Trophoblast cell (in vitro differentiated cells and primary cell): Measurements from ENCODE around the gene TMEM185B.
A peak's percentile ranks its signal among the peaks of the same experiment; 100 is the strongest.

ENCODE experiments used
- DNase-seq, 2 donors: peaks; one replicate each; pipeline ENCODE4 v3.0.0-alpha.2; 2016
- H2AFZ ChIP-seq: 2 replicates; pipeline ENCODE4 v1.6.1; 2013; ENCODE audit warnings: low read length, moderate library complexity, mild to moderate bottlenecking; ENCODE audit not compliant: insufficient read depth, poor library complexity
- H2AK5ac ChIP-seq: 2 replicates; pipeline ENCODE4 v1.6.1; 2013; ENCODE audit warnings: mild to moderate bottlenecking, low read length
- H2BK120ac ChIP-seq: 2 replicates; pipeline ENCODE4 v1.6.1; 2013; ENCODE audit warnings: low read length, mild to moderate bottlenecking, moderate library complexity; ENCODE audit not compliant: insufficient read depth, poor library complexity
- H2BK12ac ChIP-seq: 2 replicates; pipeline ENCODE4 v1.6.1; 2013; ENCODE audit warnings: mild to moderate bottlenecking, low read length, moderate library complexity
- H2BK5ac ChIP-seq: 2 replicates; pipeline ENCODE4 v1.6.1; 2013; ENCODE audit warnings: low read length, low read depth, moderate library complexity, mild to moderate bottlenecking; ENCODE audit not compliant: poor library complexity
- H3K14ac ChIP-seq: 2 replicates; pipeline ENCODE4 v1.6.1; 2013; ENCODE audit warnings: mild to moderate bottlenecking, low read length
- H3K18ac ChIP-seq: 2 replicates; pipeline ENCODE4 v1.6.1; 2013; ENCODE audit warnings: mild to moderate bottlenecking, low read length
- H3K23ac ChIP-seq: 2 replicates; pipeline ENCODE4 v1.6.1; 2013; ENCODE audit warnings: low read length
- H3K27ac ChIP-seq: 2 replicates; pipeline ENCODE4 v1.5.1; 2013; ENCODE audit warnings: low read depth, mild to moderate bottlenecking, inconsistent platforms, low read length, moderate library complexity
- H3K27me3 ChIP-seq: 2 replicates; pipeline ENCODE4 v1.6.1; 2013; ENCODE audit warnings: inconsistent platforms, mild to moderate bottlenecking, low read length, moderate library complexity; ENCODE audit not compliant: insufficient read depth
- H3K36me3 ChIP-seq, 2 experiments: 1 replicate in 1 of 2; 2 replicates in 1 of 2; pipeline ENCODE4 v1.6.1; 2013; ENCODE audit warnings: low read length in 2 of 2, mild to moderate bottlenecking in 2 of 2, moderate library complexity in 1 of 2; ENCODE audit not compliant: insufficient read depth in 2 of 2, control insufficient read depth in 1 of 2
- H3K4ac ChIP-seq: 2 replicates; pipeline ENCODE4 v1.6.1; 2013; ENCODE audit warnings: low read depth, mild to moderate bottlenecking, low read length, moderate library complexity
- H3K4me1 ChIP-seq, 2 experiments: 1 replicate in 1 of 2; 2 replicates in 1 of 2; pipeline ENCODE4 v1.6.1; 2013; ENCODE audit warnings: low read length in 2 of 2, mild to moderate bottlenecking in 2 of 2, moderate library complexity in 1 of 2; ENCODE audit not compliant: insufficient read depth in 2 of 2, control insufficient read depth in 1 of 2
- H3K4me2 ChIP-seq: 2 replicates; pipeline ENCODE4 v1.6.1; 2013; ENCODE audit warnings: inconsistent platforms, mild to moderate bottlenecking, low read length, moderate library complexity
- H3K4me3 ChIP-seq: 2 replicates; pipeline ENCODE4 v1.5.1; 2013; ENCODE audit warnings: mild to moderate bottlenecking, low read depth, low read length, inconsistent platforms
- H3K79me1 ChIP-seq: one replicate; pipeline ENCODE4 v1.6.1; 2013; ENCODE audit warnings: low read length
- H3K79me2 ChIP-seq: 2 replicates; pipeline ENCODE4 v1.6.1; 2013; ENCODE audit warnings: low read length, mild to moderate bottlenecking; ENCODE audit not compliant: control insufficient read depth, insufficient read depth, poor library complexity
- H3K9ac ChIP-seq: 2 replicates; pipeline ENCODE4 v1.6.1; 2013; ENCODE audit warnings: mild to moderate bottlenecking, low read length
- H3K9me3 ChIP-seq: 2 replicates; pipeline ENCODE4 v1.6.1; 2013; ENCODE audit warnings: low read depth, mild to moderate bottlenecking, control low read depth, inconsistent platforms, low read length; ENCODE audit not compliant: insufficient read depth
- H4K12ac ChIP-seq: 2 replicates; pipeline ENCODE4 v1.6.1; 2013; ENCODE audit warnings: low read depth, mild to moderate bottlenecking, low read length, moderate library complexity
- H4K8ac ChIP-seq: 2 replicates; pipeline ENCODE4 v1.6.1; 2013; ENCODE audit warnings: low read depth, mild to moderate bottlenecking, low read length, moderate library complexity
- H4K91ac ChIP-seq: one replicate; pipeline ENCODE4 v1.6.1; 2013; ENCODE audit warnings: low read depth, mild to moderate bottlenecking, low read length, moderate library complexity
- WGBS: extraction: QIAGEN DNeasy Blood & Tissue Kit; methylation state at CpG from one replicate; pipeline ENCODE4 v1.1.7; 2013; ENCODE audit warnings: missing lambda C conversion rate; ENCODE audit not compliant: insufficient read length, insufficient coverage; ENCODE audit errors: extremely low coverage; 5-methylcytosine and 5-hydroxymethylcytosine counted together

TMEM185B gene

DNA sequence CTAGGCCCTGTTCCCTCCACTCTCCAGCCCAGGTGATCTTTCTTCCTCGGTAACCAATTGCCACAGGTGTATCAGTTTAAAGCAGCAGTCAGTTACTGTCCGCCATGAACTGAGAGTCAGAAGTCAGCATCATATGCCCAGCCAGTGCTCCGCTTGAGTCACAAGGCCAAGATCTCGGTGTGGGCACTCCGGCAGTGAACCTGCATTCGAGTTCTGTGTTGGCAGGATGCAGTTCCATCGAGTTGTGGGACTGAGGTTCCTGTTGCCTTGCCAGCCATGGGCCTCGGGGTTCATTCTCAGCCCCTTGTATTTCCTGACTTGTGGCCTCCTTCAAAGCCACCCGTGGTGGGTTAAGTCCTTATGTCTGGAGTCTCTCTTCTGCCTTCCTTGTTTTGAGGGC lies 3.1 kb upstream of the TMEM185B start:
- no peak overlapping the region for H4K8ac ChIP-seq
- H2BK5ac ChIP-seq, result no peak overlapping the region
- no peak overlapping the region for H3K23ac ChIP-seq
- no peak overlapping the region for H2BK120ac ChIP-seq
- H3K79me1 ChIP-seq, result peaks cover 8% of the 10 kb centered on the region
- no peak overlapping the region for H3K18ac ChIP-seq
- H2AFZ ChIP-seq, result no peak overlapping the region
- H2AK5ac ChIP-seq, result no peak overlapping the region
- no peak overlapping the region for H3K4me3 ChIP-seq
- H2BK12ac ChIP-seq, result no peak overlapping the region
- H4K12ac ChIP-seq, result no peak overlapping the region
- DNase-seq, result no peak
- no peaks in the 10 kb centered on the region for H3K36me3 ChIP-seq
- H3K4ac ChIP-seq, result no peak overlapping the region
- H4K91ac ChIP-seq, result no peak overlapping the region
- peaks cover 11% of the 10 kb centered on the region for H3K9me3 ChIP-seq
- peaks cover 12 to 14% of the 10 kb centered on the region in 2 experiments for H3K4me1 ChIP-seq
- no peak overlapping the region for H3K27ac ChIP-seq
- no peak overlapping the region for H3K14ac ChIP-seq
- no CpG with 5 or more reads among the region's 9 CpGs for WGBS
- H3K27me3 ChIP-seq, result peaks cover 2% of the 10 kb centered on the region
- H3K79me2 ChIP-seq, result peaks cover 4% of the 10 kb centered on the region
- H3K4me2 ChIP-seq, result no peak overlapping the region
- H3K9ac ChIP-seq, result no peak overlapping the region

DNA sequence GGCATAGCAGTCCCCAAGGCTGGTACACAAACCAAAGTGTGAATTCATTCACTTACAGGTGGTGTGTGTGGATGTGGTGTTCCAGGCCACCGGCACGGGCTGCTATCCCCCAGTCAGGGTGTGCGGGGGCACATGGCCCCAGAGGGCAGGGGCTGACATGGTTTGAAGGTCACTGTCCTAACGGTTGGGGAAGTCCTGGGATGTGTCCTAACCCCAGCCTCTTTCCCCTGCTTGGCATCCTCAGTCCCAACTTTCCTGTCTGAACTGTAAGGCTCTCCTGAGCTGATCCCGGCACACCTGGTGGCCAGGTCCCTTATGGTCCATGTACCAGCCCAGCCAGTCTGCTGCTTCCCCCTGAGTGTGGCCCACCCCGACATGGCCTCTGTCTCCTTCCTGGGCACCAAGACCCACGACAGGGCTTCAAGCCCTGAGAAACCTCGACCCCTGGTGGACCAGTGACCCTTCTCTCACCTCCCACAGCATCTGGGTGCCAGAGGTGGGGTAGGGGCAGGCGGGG lies 2.4 kb upstream of the TMEM185B start:
- Histone ChIP-seq H3K23ac (no peak overlapping the region), H3K27me3 (peaks cover 2% of the 10 kb centered on the region), H4K12ac (no peak overlapping the region), H3K36me3 (no peaks in the 10 kb centered on the region), H4K91ac (no peak overlapping the region), H4K8ac (no peak overlapping the region), H3K4me3 (no peak overlapping the region), H3K79me1 (peaks cover 8% of the 10 kb centered on the region), H3K4me1 (peaks cover 11 to 12% of the 10 kb centered on the region in 2 experiments), H3K4me2 (no peak overlapping the region), H3K4ac (no peak overlapping the region), H2BK5ac (no peak overlapping the region), H3K9me3 (peaks cover 11% of the 10 kb centered on the region), H3K18ac (no peak overlapping the region), H3K14ac (no peak overlapping the region), H3K79me2 (peaks cover 4% of the 10 kb centered on the region), H2BK120ac (no peak overlapping the region), H3K27ac (no peak overlapping the region), H2AFZ (no peak overlapping the region), H3K9ac (no peak overlapping the region), H2AK5ac (no peak overlapping the region), H2BK12ac (no peak overlapping the region)
- WGBS, result no CpG with 5 or more reads among the region's 9 CpGs
- no peak for DNase-seq

GRCh38 chr2:120224735-120225548 lies 1.7 kb upstream of the TMEM185B start:
- no CpG with 5 or more reads among the region's 9 CpGs for WGBS
- H3K4me1 ChIP-seq, result peaks cover 11 to 12% of the 10 kb centered on the region in 2 experiments

DNA sequence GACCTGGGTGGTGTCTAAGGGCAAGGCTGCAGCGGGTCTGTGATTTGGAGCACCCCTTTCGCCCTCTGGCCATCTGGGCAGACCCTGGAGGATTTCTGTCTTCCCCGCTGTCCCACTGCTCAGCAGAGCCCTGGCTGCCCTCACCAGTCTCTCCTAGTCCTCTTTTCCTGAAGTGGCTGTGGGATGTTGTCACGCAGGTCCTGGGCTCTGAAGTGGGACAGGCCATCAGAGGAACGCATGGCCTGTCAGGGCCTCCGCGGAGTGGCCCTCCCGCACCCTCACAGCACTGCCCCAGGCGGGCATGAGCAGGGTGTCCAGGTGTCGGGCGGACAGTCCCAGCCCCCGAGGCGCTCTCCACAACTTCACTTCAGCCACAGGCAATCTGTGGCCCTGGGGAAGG lies 1.1 kb upstream of the TMEM185B start:
- H2BK120ac ChIP-seq, result no peak overlapping the region
- H4K8ac ChIP-seq, result no peak overlapping the region
- peaks cover 11% of the 10 kb centered on the region for H3K9me3 ChIP-seq
- H3K14ac ChIP-seq, result no peak overlapping the region
- H3K4me3 ChIP-seq, result no peak overlapping the region
- peaks cover 11 to 12% of the 10 kb centered on the region in 2 experiments for H3K4me1 ChIP-seq
- H4K12ac ChIP-seq, result no peak overlapping the region
- H3K27ac ChIP-seq, result no peak overlapping the region
- H2BK12ac ChIP-seq, result no peak overlapping the region
- peaks cover 8% of the 10 kb centered on the region for H3K79me1 ChIP-seq
- WGBS, result no CpG with 5 or more reads among the region's 13 CpGs
- no peak overlapping the region for H2BK5ac ChIP-seq
- no peak overlapping the region for H3K9ac ChIP-seq
- H3K23ac ChIP-seq, result no peak overlapping the region
- no peak overlapping the region for H4K91ac ChIP-seq
- H3K4me2 ChIP-seq, result no peak overlapping the region
- H3K18ac ChIP-seq, result no peak overlapping the region
- peaks cover 4% of the 10 kb centered on the region for H3K79me2 ChIP-seq
- no peak overlapping the region for H3K4ac ChIP-seq
- peak; percentile 98 to 99 for DNase-seq
- H2AFZ ChIP-seq, result no peak overlapping the region
- no peaks in the 10 kb centered on the region for H3K36me3 ChIP-seq
- peaks cover 2% of the 10 kb centered on the region for H3K27me3 ChIP-seq
- H2AK5ac ChIP-seq, result no peak overlapping the region

More at GRCh38 chr2:120224735-120225548, 1.7 kb upstream of the TMEM185B start:
- no peak for DNase-seq
- Histone ChIP-seq H3K36me3 (no peaks in the 10 kb centered on the region), H3K79me2 (peaks cover 4% of the 10 kb centered on the region), H4K12ac (no peak overlapping the region), H2BK120ac (no peak overlapping the region), H3K9me3 (peaks cover 11% of the 10 kb centered on the region), H4K8ac (no peak overlapping the region), H3K14ac (no peak overlapping the region), H3K23ac (no peak overlapping the region), H3K79me1 (peaks cover 8% of the 10 kb centered on the region), H3K27me3 (peaks cover 2% of the 10 kb centered on the region), H3K4ac (no peak overlapping the region), H4K91ac (no peak overlapping the region), H2AFZ (no peak overlapping the region), H3K9ac (no peak overlapping the region), H3K18ac (no peak overlapping the region), H2AK5ac (no peak overlapping the region), H2BK12ac (no peak overlapping the region), H3K4me2 (no peak overlapping the region), H3K27ac (no peak overlapping the region), H2BK5ac (no peak overlapping the region), H3K4me3 (no peak overlapping the region)
